ENCODE results near the gene RHPN2.

DNA sequence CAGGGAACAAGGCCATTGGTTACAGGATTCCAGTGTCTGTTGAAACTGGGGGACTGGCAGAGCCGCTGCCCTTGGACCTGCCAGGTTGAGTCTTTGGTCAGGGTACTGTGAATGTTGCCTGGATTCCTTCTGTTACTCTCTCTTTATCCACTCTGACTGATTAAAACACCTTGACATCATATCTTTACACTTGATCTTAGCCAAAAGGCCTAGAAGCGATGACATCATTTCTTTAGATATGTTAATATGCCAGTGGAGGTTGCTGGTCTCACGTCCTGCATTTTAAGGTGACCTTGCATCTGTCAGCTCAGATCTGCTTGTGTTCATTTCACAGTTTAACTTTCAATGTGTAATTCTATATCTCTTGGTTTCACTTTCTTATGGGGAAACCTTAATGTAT lies 25.5 kb upstream of the RHPN2 start:
- TF ChIP-seq, protein P1, sequence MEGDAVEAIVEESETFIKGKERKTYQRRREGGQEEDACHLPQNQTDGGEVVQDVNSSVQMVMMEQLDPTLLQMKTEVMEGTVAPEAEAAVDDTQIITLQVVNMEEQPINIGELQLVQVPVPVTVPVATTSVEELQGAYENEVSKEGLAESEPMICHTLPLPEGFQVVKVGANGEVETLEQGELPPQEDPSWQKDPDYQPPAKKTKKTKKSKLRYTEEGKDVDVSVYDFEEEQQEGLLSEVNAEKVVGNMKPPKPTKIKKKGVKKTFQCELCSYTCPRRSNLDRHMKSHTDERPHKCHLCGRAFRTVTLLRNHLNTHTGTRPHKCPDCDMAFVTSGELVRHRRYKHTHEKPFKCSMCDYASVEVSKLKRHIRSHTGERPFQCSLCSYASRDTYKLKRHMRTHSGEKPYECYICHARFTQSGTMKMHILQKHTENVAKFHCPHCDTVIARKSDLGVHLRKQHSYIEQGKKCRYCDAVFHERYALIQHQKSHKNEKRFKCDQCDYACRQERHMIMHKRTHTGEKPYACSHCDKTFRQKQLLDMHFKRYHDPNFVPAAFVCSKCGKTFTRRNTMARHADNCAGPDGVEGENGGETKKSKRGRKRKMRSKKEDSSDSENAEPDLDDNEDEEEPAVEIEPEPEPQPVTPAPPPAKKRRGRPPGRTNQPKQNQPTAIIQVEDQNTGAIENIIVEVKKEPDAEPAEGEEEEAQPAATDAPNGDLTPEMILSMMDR (IDR thresholded peaks at IDR 0.05; ENCODE audit: insufficient read depth, low read length, poor library complexity, severe bottlenecking) = no peak
- TF ChIP-seq EZH2phosphoT487 (conservative IDR thresholded peaks at IDR 0.05; ENCODE audit: low read length) = no peak
